HFFc6 (cell line): ENCODE measurements around the gene BRAF. TPM values are rescaled to one million over a fixed set of nuclear protein-coding genes. Genes with fewer than 3 reads are reported as not detected.
A peak's percentile ranks its signal among the peaks of the same experiment; 100 is the strongest.
"Not testable (repeated sequence)": the region's sequence is repeated elsewhere in the genome, so short reads cannot be mapped to it uniquely, and the experiment has no call there.

Source experiments
- DNase-seq: peaks from one replicate; pipeline ENCODE4 v3.0.0-alpha.2; 2018
- H3K27ac Mint-ChIP-seq: 2 replicates; pipeline ENCODE4 v1.8.0; 2020; ENCODE audit warnings: mild to moderate bottlenecking, mixed read lengths
- H3K27me3 Mint-ChIP-seq: 2 replicates; pipeline ENCODE4 v1.8.0; 2021; ENCODE audit warnings: mild to moderate bottlenecking, moderate library complexity, mixed read lengths; ENCODE audit not compliant: insufficient read depth
- H3K36me3 Mint-ChIP-seq: 2 replicates; pipeline ENCODE4 v1.8.0; 2021; ENCODE audit warnings: low read depth, mixed read lengths
- H3K4me1 Mint-ChIP-seq: 2 replicates; pipeline ENCODE4 v1.8.0; 2020; ENCODE audit warnings: low read depth, mixed read lengths
- H3K4me3 Mint-ChIP-seq: 2 replicates; pipeline ENCODE4 v1.8.0; 2020; ENCODE audit warnings: mild to moderate bottlenecking, moderate library complexity, mixed read lengths
- H3K9me3 Mint-ChIP-seq: 2 replicates; pipeline ENCODE4 v1.8.0; 2020; ENCODE audit warnings: mild to moderate bottlenecking, mixed read lengths
- total RNA-seq, 6 experiments: library from RNA; stranded (reverse); fragmentation: NEBNext Ultra II Directional; extraction: Animal tissue kit (Norgen Biotek cat#: 25700); gene quantifications; 2 replicates in 1 of 6; 3 replicates in 5 of 6; pipeline ENCODE4 v1.2.3, GENCODE V29; 2021
- TF ChIP-seq, protein P1 (sequence below): fragments of 200-600 bp; sonication (generic); IDR thresholded peaks from 2 replicates; pipeline ENCODE4 v1.5.0; 2021; ENCODE audit warnings: antibody characterized with exemption, mild to moderate bottlenecking

Gene BRAF
- total RNA-seq, 6 experiments from 2014 or later: 20.3 to 24.2 (median 22.8) TPM

GRCh38 chr7:140696680-140697446, 227.9 kb downstream of the BRAF start, which contains the start of gene NDUFB2:
Gene NDUFB2, plus strand, starts transcription at chr7:140696708. Its CDS starts 37 bp downstream, at chr7:140696745.
- peaks cover 16% of the 10 kb centered on the region for H3K36me3 Mint-ChIP-seq
- H3K4me3 Mint-ChIP-seq: peak within 1 kb of the TSS; percentile 97
- no peaks in the 10 kb centered on the region for H3K9me3 Mint-ChIP-seq
- H3K27me3 Mint-ChIP-seq: peaks cover 4% of the 10 kb centered on the region
- peak within 1 kb of the TSS; percentile 98 for H3K27ac Mint-ChIP-seq
- TF ChIP-seq, protein P1, sequence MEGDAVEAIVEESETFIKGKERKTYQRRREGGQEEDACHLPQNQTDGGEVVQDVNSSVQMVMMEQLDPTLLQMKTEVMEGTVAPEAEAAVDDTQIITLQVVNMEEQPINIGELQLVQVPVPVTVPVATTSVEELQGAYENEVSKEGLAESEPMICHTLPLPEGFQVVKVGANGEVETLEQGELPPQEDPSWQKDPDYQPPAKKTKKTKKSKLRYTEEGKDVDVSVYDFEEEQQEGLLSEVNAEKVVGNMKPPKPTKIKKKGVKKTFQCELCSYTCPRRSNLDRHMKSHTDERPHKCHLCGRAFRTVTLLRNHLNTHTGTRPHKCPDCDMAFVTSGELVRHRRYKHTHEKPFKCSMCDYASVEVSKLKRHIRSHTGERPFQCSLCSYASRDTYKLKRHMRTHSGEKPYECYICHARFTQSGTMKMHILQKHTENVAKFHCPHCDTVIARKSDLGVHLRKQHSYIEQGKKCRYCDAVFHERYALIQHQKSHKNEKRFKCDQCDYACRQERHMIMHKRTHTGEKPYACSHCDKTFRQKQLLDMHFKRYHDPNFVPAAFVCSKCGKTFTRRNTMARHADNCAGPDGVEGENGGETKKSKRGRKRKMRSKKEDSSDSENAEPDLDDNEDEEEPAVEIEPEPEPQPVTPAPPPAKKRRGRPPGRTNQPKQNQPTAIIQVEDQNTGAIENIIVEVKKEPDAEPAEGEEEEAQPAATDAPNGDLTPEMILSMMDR: no peak
- peak; percentile 65 for DNase-seq
- H3K4me1 Mint-ChIP-seq: peaks cover 35% of the 10 kb centered on the region

- peaks cover 4% of the 10 kb centered on the region for H3K27me3 Mint-ChIP-seq
- peaks cover 16% of the 10 kb centered on the region for H3K36me3 Mint-ChIP-seq
- H3K4me3 Mint-ChIP-seq: peak overlapping the region; percentile 97
- TF ChIP-seq, protein P1: no peak
- peak overlapping the region; percentile 98 for H3K27ac Mint-ChIP-seq
- H3K4me1 Mint-ChIP-seq: peaks cover 35% of the 10 kb centered on the region
- H3K9me3 Mint-ChIP-seq: no peaks in the 10 kb centered on the region
- DNase-seq: peak; percentile 89
Measured at GRCh38 chr7:140696024-140696679, 228.6 kb downstream of the BRAF start.

- H3K9me3 Mint-ChIP-seq: no peaks in the 10 kb centered on the region
- TF ChIP-seq, protein P1: no peak
- peaks cover 4% of the 10 kb centered on the region for H3K27me3 Mint-ChIP-seq
- H3K27ac Mint-ChIP-seq: 0 out of 2 replicates have a peak overlapping the region, but pooled peaks have one; percentile 98
- H3K4me1 Mint-ChIP-seq: peaks cover 35% of the 10 kb centered on the region
- H3K4me3 Mint-ChIP-seq: no peak overlapping the region; the same call in 1 of the 2 replicates
- H3K36me3 Mint-ChIP-seq: peaks cover 16% of the 10 kb centered on the region
- no peak for DNase-seq
Measured at GRCh38 chr7:140695381-140695780, 229.3 kb downstream of the BRAF start.

- Mint-ChIP-seq H3K4me1 (peaks cover 31% of the 10 kb centered on the region), H3K27ac (no peak overlapping the region)
Measured at GRCh38 chr7:140694592-140694991, 230.1 kb downstream of the BRAF start.

DNA sequence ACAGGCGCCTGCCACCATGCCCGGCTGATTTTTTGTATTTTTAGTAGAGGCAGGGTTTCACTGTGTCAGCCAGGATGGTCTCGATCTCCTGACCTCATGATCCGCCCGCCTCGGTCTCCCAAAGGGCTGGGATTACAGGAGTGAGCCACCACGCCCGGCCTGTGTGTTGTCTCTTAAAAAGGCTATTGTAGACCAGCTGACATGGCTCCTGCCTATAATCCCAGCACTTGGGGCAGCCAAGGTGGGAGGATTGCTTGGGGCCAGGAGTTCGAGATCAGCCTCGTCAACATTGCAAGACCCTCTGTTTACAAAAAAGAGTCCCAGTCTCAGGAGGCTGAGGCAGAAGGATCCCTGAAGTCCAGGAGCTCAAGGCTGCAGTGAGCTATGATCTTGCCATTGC, 230.9 kb downstream of the BRAF start:
- H3K9me3 Mint-ChIP-seq, DNase-seq, H3K27me3 Mint-ChIP-seq, H3K36me3 Mint-ChIP-seq, H3K27ac Mint-ChIP-seq, H3K4me3 Mint-ChIP-seq: not testable (repeated sequence)
- peaks cover 25% of the 10 kb centered on the region for H3K4me1 Mint-ChIP-seq

More at GRCh38 chr7:140694592-140694991, 230.1 kb downstream of the BRAF start:
- Mint-ChIP-seq H3K9me3 (no peaks in the 10 kb centered on the region), H3K36me3 (peaks cover 13% of the 10 kb centered on the region), H3K27me3 (peaks cover 4% of the 10 kb centered on the region), H3K4me3 (no peak overlapping the region)
- no peak for DNase-seq
- TF ChIP-seq, protein P1: no peak
